OCI-LY7 (cell line): ENCODE measurements around the gene VKORC1. TPM values are rescaled to one million over a fixed set of nuclear protein-coding genes. Genes with fewer than 3 reads are reported as not detected.
"Not testable (repeated sequence)": the region's sequence is repeated elsewhere in the genome, so short reads cannot be mapped to it uniquely, and the experiment has no call there.

Experiments
- BruUV-seq: library from RNA; stranded (reverse); fragments of 400-500 nt; replicated peaks from 2 replicates; lab custom pipeline; 2021; lab: Mats Ljungman, UMichigan
- CTCF ChIA-PET: fragments of 300-600 bp; sonication (Branson Sonifier 250); formaldehyde crosslinking; loops from one replicate; lab custom pipeline; 2022; ENCODE audit warnings: antibody characterized with exemption; ENCODE audit not compliant: unreplicated experiment; lab: Charles Lee
- POLR2A ChIA-PET: fragments of 300-600 bp; sonication (Branson Sonifier 250); formaldehyde crosslinking; loops from one replicate; lab custom pipeline; 2022; ENCODE audit warnings: antibody characterized with exemption; lab: Charles Lee
- DNase-seq: peaks from one replicate; pipeline ENCODE4 v3.0.0-alpha.2; 2015; ENCODE audit warnings: low spot score
- H2AFZ ChIP-seq: fragments of 200-600 bp; sonication (generic), shearing (Covaris generic); 2 replicates; pipeline ENCODE4 v1.6.1; 2014; ENCODE audit warnings: mild to moderate bottlenecking, antibody characterized with exemption, low read length, moderate library complexity
- H3K27ac ChIP-seq: fragments of 200-600 bp; sonication (generic); 2 replicates; pipeline ENCODE4 v1.5.1; 2014; ENCODE audit warnings: mixed run types, low read depth, mild to moderate bottlenecking, moderate library complexity, low read length, inconsistent platforms; ENCODE audit not compliant: poor library complexity, severe bottlenecking
- H3K36me3 ChIP-seq: fragments of 200-600 bp; sonication (generic); 2 replicates; pipeline ENCODE4 v1.6.1; 2014; ENCODE audit warnings: mild to moderate bottlenecking, antibody characterized with exemption, low read length, moderate library complexity, mixed read lengths; ENCODE audit not compliant: insufficient read depth
- H3K4me1 ChIP-seq: fragments of 200-600 bp; sonication (generic); 2 replicates; pipeline ENCODE4 v1.5.1; 2014; ENCODE audit warnings: mild to moderate bottlenecking, low read length; ENCODE audit not compliant: insufficient read depth, poor library complexity, severe bottlenecking
- H3K4me2 ChIP-seq: fragments of 200-600 bp; sonication (generic); 2 replicates; pipeline ENCODE4 v1.6.1; 2014; ENCODE audit warnings: mild to moderate bottlenecking, low read length
- H3K4me3 ChIP-seq: fragments of 200-600 bp; sonication (generic); 2 replicates; pipeline ENCODE4 v1.5.1; 2014; ENCODE audit warnings: mild to moderate bottlenecking, low read depth, low read length; ENCODE audit not compliant: poor library complexity, severe bottlenecking
- H3K79me2 ChIP-seq: fragments of 200-600 bp; sonication (generic); 2 replicates; pipeline ENCODE4 v1.6.1; 2016; ENCODE audit warnings: low read depth, mild to moderate bottlenecking, low read length, moderate library complexity, mixed read lengths; ENCODE audit not compliant: insufficient read depth
- H3K9me2 ChIP-seq: fragments of 200-600 bp; sonication (generic); 2 replicates; pipeline ENCODE4 v1.6.1; 2016; ENCODE audit warnings: mild to moderate bottlenecking, low read length, mixed read lengths; ENCODE audit not compliant: insufficient read depth
- H3K9me3 ChIP-seq: fragments of 200-600 bp; sonication (generic); 2 replicates; pipeline ENCODE4 v1.6.1; 2014; ENCODE audit warnings: mild to moderate bottlenecking, mixed run types, low read length, mixed read lengths
- H4K20me1 ChIP-seq: fragments of 200-600 bp; sonication (generic); 2 replicates; pipeline ENCODE4 v1.6.1; 2014; ENCODE audit warnings: mild to moderate bottlenecking, antibody characterized with exemption, low read length, moderate library complexity, mixed read lengths; ENCODE audit not compliant: insufficient read depth
- CTCF ChIP-seq: fragments of 200-600 bp; sonication (generic); conservative IDR thresholded peaks from 2 replicates; pipeline ENCODE4 v1.5.1; 2014; ENCODE audit warnings: mild to moderate bottlenecking, antibody characterized with exemption, low read length, moderate library complexity, mixed read lengths
- EZH2phosphoT487 ChIP-seq: fragments of 200-600 bp; sonication (generic); IDR thresholded peaks from 2 replicates; pipeline ENCODE4 v1.6.1; 2018; ENCODE audit warnings: low read depth, borderline replicate concordance, mild to moderate bottlenecking, mixed run types, antibody characterized with exemption, low read length, moderate library complexity, mixed read lengths
- intact Hi-C: fragments of 100-400 bp; cut with micrococcal nuclease; formaldehyde crosslinking; loops from one replicate; pipeline ENCODE4 v1.10.0; 2022; ENCODE audit not compliant: unreplicated experiment
- total RNA-seq, 2 experiments: library from RNA; depleted of rRNA in 1 of 2; stranded (reverse); fragments of >200 nt in 1 of 2; shearing (Covaris generic) in 1 of 2; gene quantifications; 2 replicates each; pipeline ENCODE4 v1.2.3, GENCODE V29; 2014 to 2022

VKORC1 gene
- total RNA-seq, 2 experiments from 2014 or later, result 69.3 to 70.2 TPM

GRCh38 chr16:31106509-31107464 is 12.2 kb upstream of the VKORC1 start:
- H3K9me3 ChIP-seq, result no peaks in the 10 kb centered on the region
- H3K79me2 ChIP-seq, result no peaks in the 10 kb centered on the region
- intact Hi-C loops, result no loop called here
- peak overlapping the region; percentile 96 for H3K4me2 ChIP-seq
- no peak for DNase-seq
- ChIA-PET CTCF (interaction anchor here (1.0 kb wide), 1 partner anchor 14 kb away, joined by 4 read pairs; no protein-coding TSS in a partner anchor), POLR2A (interaction anchor here (0.6 to 1.7 kb wide), 3 partner anchors 11 to 44 kb away, joined by 3 to 8 read pairs (median 5); partner anchors contain the start of gene KAT8)
- H3K4me3 ChIP-seq, result peak overlapping the region; percentile 87
- H4K20me1 ChIP-seq, result no peaks in the 10 kb centered on the region
- peak overlapping the region; percentile 38 for H3K27ac ChIP-seq
- BruUV-seq, result no TSS peak
- TF ChIP-seq CTCF (no peak), EZH2phosphoT487 (no peak)
- H3K4me1 ChIP-seq, result peaks cover 18% of the 10 kb centered on the region
- peaks cover 18% of the 10 kb centered on the region for H3K36me3 ChIP-seq
- H3K9me2 ChIP-seq, result no peaks in the 10 kb centered on the region
- H2AFZ ChIP-seq, result no peak overlapping the region

- Histone ChIP-seq H3K9me3 (no peaks in the 10 kb centered on the region), H3K36me3 (peaks cover 8% of the 10 kb centered on the region; the same call in 1 of the 2 replicates), H3K9me2 (no peaks in the 10 kb centered on the region), H2AFZ (peak overlapping the region; percentile 67), H3K79me2 (no peaks in the 10 kb centered on the region), H3K4me1 (peaks cover 18% of the 10 kb centered on the region), H3K27ac (no peak overlapping the region), H4K20me1 (no peaks in the 10 kb centered on the region), H3K4me3 (no peak overlapping the region), H3K4me2 (peak overlapping the region; percentile 27; the same call in 1 of the 2 replicates)
- ChIA-PET CTCF (no interaction called here), POLR2A (no interaction called here)
- peak; percentile 77 for DNase-seq
- no TSS peak for BruUV-seq
- intact Hi-C loops, result no loop called here
- TF ChIP-seq CTCF (peak; percentile 75), EZH2phosphoT487 (no peak)
Measured at GRCh38 chr16:31105677-31106213, 11.1 kb upstream of the VKORC1 start.

GRCh38 chr16:31100876-31101641 is 6.5 kb upstream of the VKORC1 start:
- H2AFZ ChIP-seq, H3K4me2 ChIP-seq, H3K79me2 ChIP-seq, H4K20me1 ChIP-seq, H3K4me1 ChIP-seq, BruUV-seq, DNase-seq, intact Hi-C loops, H3K9me3 ChIP-seq, H3K9me2 ChIP-seq, H3K4me3 ChIP-seq, H3K27ac ChIP-seq, CTCF ChIA-PET, H3K36me3 ChIP-seq: not testable (repeated sequence)
- POLR2A ChIA-PET, result interaction anchor here (0.6 to 0.8 kb wide), 2 partner anchors 9 to 54 kb away, joined by 3 to 7 read pairs; no protein-coding TSS in a partner anchor
